Aorta (tissue), 5 donors: ENCODE data around the gene OPRL1. TPM values are rescaled to one million over a fixed set of nuclear protein-coding genes. Genes with fewer than 3 reads are reported as not detected.
"Not testable (repeated sequence)": the region's sequence is repeated elsewhere in the genome, so short reads cannot be mapped to it uniquely, and the experiment has no call there.

Experiments used
- ATAC-seq: fragments of 200-7000 bp; cut with Tn5 transposase; one replicate; pipeline ENCODE4 v1.9.1; 2022; ENCODE audit warnings: moderate library complexity; ENCODE audit not compliant: low FRiP score
- DNase-seq, 2 donors: peaks; one replicate each; pipeline ENCODE4 v3.0.0-alpha.2; 2020
- H3K27ac ChIP-seq, 2 donors: one replicate each; pipeline ENCODE4 v1.5.1; 2013; ENCODE audit warnings: low read length in 2 of 2, mild to moderate bottlenecking in 2 of 2, moderate library complexity in 2 of 2, control low read depth in 1 of 2, inconsistent platforms in 1 of 2, low read depth in 1 of 2
- H3K27me3 ChIP-seq, 2 donors: one replicate each; pipeline ENCODE4 v1.6.1; 2013; ENCODE audit warnings: control low read depth in 1 of 2, low read length in 1 of 2, mild to moderate bottlenecking in 1 of 2, moderate library complexity in 1 of 2; ENCODE audit not compliant: insufficient read depth in 2 of 2, control insufficient read depth in 1 of 2
- H3K36me3 ChIP-seq, 2 donors: one replicate each; pipeline ENCODE4 v1.6.1; 2013; ENCODE audit warnings: control low read depth in 1 of 2, low read length in 1 of 2, mild to moderate bottlenecking in 1 of 2; ENCODE audit not compliant: insufficient read depth in 2 of 2, control insufficient read depth in 1 of 2
- H3K4me1 ChIP-seq, 2 donors: one replicate each; pipeline ENCODE4 v1.6.1; 2013; ENCODE audit warnings: low read length in 2 of 2, control low read depth in 1 of 2, mild to moderate bottlenecking in 1 of 2, moderate library complexity in 1 of 2; ENCODE audit not compliant: insufficient read depth in 2 of 2, control insufficient read depth in 1 of 2
- H3K4me3 ChIP-seq, 2 donors: one replicate each; pipeline ENCODE4 v1.5.1; 2013; ENCODE audit warnings: low read length in 2 of 2, control low read depth in 1 of 2, mild to moderate bottlenecking in 1 of 2
- H3K9me3 ChIP-seq: one replicate; pipeline ENCODE4 v1.6.1; 2013; ENCODE audit warnings: mild to moderate bottlenecking, low read length; ENCODE audit not compliant: control insufficient read depth
- WGBS, 2 donors: extraction: QIAGEN DNeasy Blood & Tissue Kit; methylation state at CpG; one replicate each; pipeline ENCODE4 v1.1.7; 2013; 5-methylcytosine and 5-hydroxymethylcytosine counted together
- intact Hi-C, 2 donors: fragments of 100-400 bp; cut with DNase I; formaldehyde crosslinking; loops; one replicate each; pipeline versions ENCODE4 v1.14.2 to v1.15.0; 2022
- polyA plus RNA-seq, 2 donors: library from polyadenylated mRNA; stranded (reverse); fragments of 200-250 nt; gene quantifications; one replicate each; pipeline ENCODE4 v1.2.3, GENCODE V29; 2013
- total RNA-seq, 2 donors: library from RNA; stranded (reverse); fragmentation: NEBNext Ultra II Directional; extraction: Animal tissue kit (Norgen Biotek cat#: 25700); gene quantifications; one replicate each; pipeline ENCODE4 v1.2.1, GENCODE V29; 2021
- donor health status: healthy with polysubstance abuse.
- donor health status: Bipolar disorder and iron deficiency.
- donor health status: DM: no; HTN: no; CAD: no.
- donor health status: DM: no; HTN: no; CAD: no.
- donor health status: DM: yes; HTN: yes; CAD: no.

Gene OPRL1
- total and polyA plus RNA-seq, 4 donors: 0.72 to 2.9 (median 0.95) TPM

- ATAC-seq (no peak), DNase-seq (peak; percentile 21 to 61)
- 81 to 83% methylated on average over 13 of the region's 13 CpGs for WGBS, 2 donors
- Histone ChIP-seq H3K4me1 (no peaks in the 10 kb centered on the region), H3K27ac (no peak overlapping the region), H3K9me3 (no peaks in the 10 kb centered on the region), H3K36me3 (no peaks in the 10 kb centered on the region), H3K27me3 (no peaks in the 10 kb centered on the region), H3K4me3 (no peak overlapping the region)
- intact Hi-C loops: no loop called here
Measured at GRCh38 chr20:64113796-64114355, 34.0 kb downstream of the OPRL1 start.

GRCh38 chr20:64114356-64114971, 34.6 kb downstream of the OPRL1 start:
- Histone ChIP-seq H3K27me3 (no peaks in the 10 kb centered on the region), H3K27ac (no peak overlapping the region), H3K4me3 (no peak overlapping the region), H3K36me3 (no peaks in the 10 kb centered on the region), H3K4me1 (no peaks in the 10 kb centered on the region), H3K9me3 (no peaks in the 10 kb centered on the region)
- DNase-seq: peak in 1 of 2 donors; percentile 66
- 77 to 81% methylated on average over 14 of the region's 14 CpGs for WGBS, 2 donors
- ATAC-seq: no peak
- intact Hi-C loops: no loop called here

- Histone ChIP-seq H3K27me3 (no peaks in the 10 kb centered on the region), H3K4me3 (no peak overlapping the region), H3K4me1 (no peaks in the 10 kb centered on the region), H3K36me3 (no peaks in the 10 kb centered on the region), H3K9me3 (no peaks in the 10 kb centered on the region), H3K27ac (no peak overlapping the region)
- no peak for ATAC-seq
- intact Hi-C loops: no loop called here
- DNase-seq: peak in 1 of 2 donors; percentile 63
- 74% methylated on average over 14 of the region's 14 CpGs for WGBS, 2 donors
Measured at GRCh38 chr20:64115171-64115911, 35.5 kb downstream of the OPRL1 start.

- H3K27ac ChIP-seq: no peak overlapping the region
- H3K9me3 ChIP-seq: no peaks in the 10 kb centered on the region
- no peaks in the 10 kb centered on the region for H3K27me3 ChIP-seq
- DNase-seq: peak in 1 of 2 donors; percentile 69
- H3K4me1 ChIP-seq: no peaks in the 10 kb centered on the region
- ATAC-seq: no peak
- intact Hi-C loops: no loop called here
- H3K36me3 ChIP-seq: no peaks in the 10 kb centered on the region
- no peak overlapping the region for H3K4me3 ChIP-seq
- WGBS, 2 donors: 77 to 80% methylated on average over 21 of the region's 21 CpGs
Measured at GRCh38 chr20:64116016-64116415, 36.1 kb downstream of the OPRL1 start.

- 77 to 82% methylated on average over 13 to 17 of the region's 17 CpGs for WGBS, 2 donors
- H3K27me3 ChIP-seq: no peaks in the 10 kb centered on the region
- no peak overlapping the region for H3K4me3 ChIP-seq
- intact Hi-C loops: no loop called here
- H3K9me3 ChIP-seq: no peaks in the 10 kb centered on the region
- DNase-seq: peak; percentile 45 to 60
- no peaks in the 10 kb centered on the region for H3K4me1 ChIP-seq
- ATAC-seq: no peak
- H3K27ac ChIP-seq: no peak overlapping the region
- H3K36me3 ChIP-seq: no peaks in the 10 kb centered on the region
Measured at GRCh38 chr20:64116541-64117431, 36.9 kb downstream of the OPRL1 start.

GRCh38 chr20:64117432-64117777, 37.5 kb downstream of the OPRL1 start:
- 70 to 96% methylated on average over 3 to 6 of the region's 6 CpGs for WGBS, 2 donors
- H3K4me3 ChIP-seq, ATAC-seq, H3K27me3 ChIP-seq, H3K9me3 ChIP-seq, H3K36me3 ChIP-seq, DNase-seq, intact Hi-C loops, H3K27ac ChIP-seq, H3K4me1 ChIP-seq: not testable (repeated sequence)

- Histone ChIP-seq H3K9me3 (no peaks in the 10 kb centered on the region), H3K27ac (no peak overlapping the region), H3K27me3 (no peaks in the 10 kb centered on the region), H3K4me3 (no peak overlapping the region), H3K4me1 (no peaks in the 10 kb centered on the region), H3K36me3 (no peaks in the 10 kb centered on the region)
- ATAC-seq (no peak), DNase-seq (no peak)
- intact Hi-C loops: no loop called here
- WGBS, 2 donors: 78 to 82% methylated on average over 8 of the region's 8 CpGs
Measured at GRCh38 chr20:64119301-64119680, 39.4 kb downstream of the OPRL1 start.

- DNase-seq: peak; percentile 36 to 55
- peak; percentile 26 for ATAC-seq
- intact Hi-C loops: loop anchor here (1.0 to 2.0 kb wide), 2 partner anchors 81 kb away; no protein-coding TSS in a partner anchor
Measured at GRCh38 chr20:64119681-64120341, 39.9 kb downstream of the OPRL1 start.

More at GRCh38 chr20:64119681-64120341, 39.9 kb downstream of the OPRL1 start:
- 61 to 62% methylated on average over 13 to 14 of the region's 14 CpGs for WGBS, 2 donors
- no peaks in the 10 kb centered on the region for H3K4me1 ChIP-seq
- no peaks in the 10 kb centered on the region for H3K36me3 ChIP-seq
- no peaks in the 10 kb centered on the region for H3K27me3 ChIP-seq
- no peak overlapping the region for H3K4me3 ChIP-seq
- no peak overlapping the region for H3K27ac ChIP-seq
- H3K9me3 ChIP-seq: no peaks in the 10 kb centered on the region
